GM12878 (cell line): ENCODE data around the gene MYO3B. TPM values are rescaled to one million over a fixed set of nuclear protein-coding genes. Genes with fewer than 3 reads are reported as not detected.

ENCODE experiments used
- BHLHE40 ChIP-seq, 2 experiments: fragments of 450-650 bp in 1 of 2; IDR thresholded peaks; 2 replicates each; pipeline ENCODE4 v1.6.1; 2011 to 2017; ENCODE audit warnings: low read depth in 2 of 2, borderline replicate concordance in 1 of 2, improper control_type of control experiment in 1 of 2, low read length in 1 of 2, mild to moderate bottlenecking in 1 of 2
- CREB1 ChIP-seq: IDR thresholded peaks from 2 replicates; pipeline ENCODE4 v1.6.1; 2012; ENCODE audit warnings: low read depth, mild to moderate bottlenecking, inconsistent platforms
- JUNB ChIP-seq: IDR thresholded peaks from 2 replicates; pipeline ENCODE4 v1.6.1; 2016; ENCODE audit warnings: antibody characterized with exemption, mild to moderate bottlenecking
- KDM1A ChIP-seq: fragments of 200-600 bp; sonication (generic); IDR thresholded peaks from 2 replicates; pipeline ENCODE4 v1.6.1; 2016; ENCODE audit warnings: borderline replicate concordance
- KLF5 ChIP-seq: fragments of 450-650 bp; IDR thresholded peaks from 2 replicates; pipeline ENCODE4 v1.6.1; 2014; ENCODE audit warnings: mild to moderate bottlenecking; ENCODE audit not compliant: partially characterized antibody
- NFXL1 ChIP-seq: fragments of 450-650 bp; IDR thresholded peaks from 2 replicates; pipeline ENCODE4 v1.6.1; 2017; ENCODE audit warnings: antibody characterized with exemption, mild to moderate bottlenecking, borderline replicate concordance
- POLR2AphosphoS2 ChIP-seq: IDR thresholded peaks from 2 replicates; pipeline ENCODE4 v1.6.1; 2011; ENCODE audit warnings: low read depth, mild to moderate bottlenecking, low read length, improper control_type of control experiment, moderate library complexity
- SKIL ChIP-seq: fragments of 450-650 bp; IDR thresholded peaks from 2 replicates; pipeline ENCODE4 v1.6.1; 2017; ENCODE audit warnings: mild to moderate bottlenecking, low read depth, inconsistent platforms; ENCODE audit not compliant: poor library complexity, severe bottlenecking
- SMAD5 ChIP-seq: IDR thresholded peaks from 2 replicates; pipeline ENCODE4 v1.6.1; 2016; ENCODE audit warnings: antibody characterized with exemption, low read depth
- YY1 ChIP-seq: IDR thresholded peaks from 2 replicates; pipeline ENCODE4 v1.6.1; 2011; ENCODE audit warnings: low read depth, mild to moderate bottlenecking, low read length
- polyA plus RNA-seq, 11 experiments: library from polyadenylated mRNA; depleted of rRNA in 4 of 11; unstranded in 6 of 11; stranded (reverse) in 5 of 11; fragments of >200 nt; fragmentation: Nextera tagmentation in 4 of 11; fragmentation: Illumina TruSeq in 1 of 11; extraction: Ambion mirVana in 4 of 11; extraction: Trizol in 1 of 11; gene quantifications; 1 replicate in 1 of 11; 2 replicates in 10 of 11; pipeline versions ENCODE4 v1.2.1 to v1.2.3, GENCODE V29; 2011 to 2016; ENCODE audit warnings: inconsistent platforms in 2 of 11, missing spikeins in 2 of 11, low read depth in 1 of 11
- total RNA-seq, 4 experiments: library from RNA; depleted of rRNA in 3 of 4; stranded (reverse); fragments of >200 nt in 3 of 4; fragmentation: Illumina TruSeq in 1 of 4; extraction: Trizol in 1 of 4; gene quantifications; 2 replicates each; pipeline versions ENCODE4 v1.2.1 to v1.2.3, GENCODE V29; 2013 to 2021
- TF ChIP-seq, protein P1 (sequence below): IDR thresholded peaks from 2 replicates; pipeline ENCODE4 v1.6.1; 2012; ENCODE audit warnings: improper control_type of control experiment, low read depth, low read length; ENCODE audit not compliant: insufficient replicate concordance
- TF ChIP-seq, protein P2 (sequence below): fragments of 450-650 bp; IDR thresholded peaks from 2 replicates; pipeline ENCODE4 v1.6.1; 2017; ENCODE audit warnings: mild to moderate bottlenecking, moderate library complexity
- TF ChIP-seq, protein P3 (sequence below): IDR thresholded peaks from 2 replicates; pipeline ENCODE4 v1.6.1; 2012; ENCODE audit warnings: mild to moderate bottlenecking, low read depth, low read length

MYO3B gene
- total and polyA plus RNA-seq, 10 of the 15 experiments (the other 5 are each of a cell fraction or from before 2014, with no cell fraction given), result 1.1 to 7.1 (median 2.1) TPM

DNA sequence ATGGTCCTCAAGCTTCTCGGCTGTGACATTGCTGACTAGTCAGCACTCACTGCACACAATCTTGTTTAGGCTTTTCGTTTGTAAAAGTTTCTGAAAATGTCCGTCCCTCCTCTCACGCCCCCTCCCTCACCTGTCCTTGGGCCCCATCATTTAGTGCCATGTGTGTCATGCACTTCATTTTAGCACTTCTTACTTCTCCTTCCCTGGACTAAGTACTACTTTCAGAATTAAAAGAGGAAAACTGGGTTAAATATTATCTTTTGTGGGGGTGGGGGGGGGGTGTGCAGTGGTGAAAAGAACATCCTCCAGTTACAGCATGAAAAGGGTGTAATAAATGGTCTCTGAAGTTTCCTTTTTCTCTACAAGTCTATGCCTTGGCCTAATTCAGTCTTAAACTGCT, 355.2 kb downstream of the MYO3B start (continued):
- TF ChIP-seq SKIL (peak; percentile 30), BHLHE40 (IDR thresholded peaks at IDR 0.05; ENCODE audit: borderline replicate concordance in 1 of 2, low read depth in 2 of 2, low read length in 1 of 2) (peak in 1 of 2 experiments; percentile 53; a peak in 1 of 4 replicates), NFXL1 (no peak), CREB1 (no peak), KLF5 (peak; percentile 37), SMAD5 (no peak), KDM1A (no peak), POLR2AphosphoS2 (no peak), JUNB (no peak), YY1 (0 out of 2 replicates have a peak, but pooled peaks have one; percentile 30)
- TF ChIP-seq, protein P1, sequence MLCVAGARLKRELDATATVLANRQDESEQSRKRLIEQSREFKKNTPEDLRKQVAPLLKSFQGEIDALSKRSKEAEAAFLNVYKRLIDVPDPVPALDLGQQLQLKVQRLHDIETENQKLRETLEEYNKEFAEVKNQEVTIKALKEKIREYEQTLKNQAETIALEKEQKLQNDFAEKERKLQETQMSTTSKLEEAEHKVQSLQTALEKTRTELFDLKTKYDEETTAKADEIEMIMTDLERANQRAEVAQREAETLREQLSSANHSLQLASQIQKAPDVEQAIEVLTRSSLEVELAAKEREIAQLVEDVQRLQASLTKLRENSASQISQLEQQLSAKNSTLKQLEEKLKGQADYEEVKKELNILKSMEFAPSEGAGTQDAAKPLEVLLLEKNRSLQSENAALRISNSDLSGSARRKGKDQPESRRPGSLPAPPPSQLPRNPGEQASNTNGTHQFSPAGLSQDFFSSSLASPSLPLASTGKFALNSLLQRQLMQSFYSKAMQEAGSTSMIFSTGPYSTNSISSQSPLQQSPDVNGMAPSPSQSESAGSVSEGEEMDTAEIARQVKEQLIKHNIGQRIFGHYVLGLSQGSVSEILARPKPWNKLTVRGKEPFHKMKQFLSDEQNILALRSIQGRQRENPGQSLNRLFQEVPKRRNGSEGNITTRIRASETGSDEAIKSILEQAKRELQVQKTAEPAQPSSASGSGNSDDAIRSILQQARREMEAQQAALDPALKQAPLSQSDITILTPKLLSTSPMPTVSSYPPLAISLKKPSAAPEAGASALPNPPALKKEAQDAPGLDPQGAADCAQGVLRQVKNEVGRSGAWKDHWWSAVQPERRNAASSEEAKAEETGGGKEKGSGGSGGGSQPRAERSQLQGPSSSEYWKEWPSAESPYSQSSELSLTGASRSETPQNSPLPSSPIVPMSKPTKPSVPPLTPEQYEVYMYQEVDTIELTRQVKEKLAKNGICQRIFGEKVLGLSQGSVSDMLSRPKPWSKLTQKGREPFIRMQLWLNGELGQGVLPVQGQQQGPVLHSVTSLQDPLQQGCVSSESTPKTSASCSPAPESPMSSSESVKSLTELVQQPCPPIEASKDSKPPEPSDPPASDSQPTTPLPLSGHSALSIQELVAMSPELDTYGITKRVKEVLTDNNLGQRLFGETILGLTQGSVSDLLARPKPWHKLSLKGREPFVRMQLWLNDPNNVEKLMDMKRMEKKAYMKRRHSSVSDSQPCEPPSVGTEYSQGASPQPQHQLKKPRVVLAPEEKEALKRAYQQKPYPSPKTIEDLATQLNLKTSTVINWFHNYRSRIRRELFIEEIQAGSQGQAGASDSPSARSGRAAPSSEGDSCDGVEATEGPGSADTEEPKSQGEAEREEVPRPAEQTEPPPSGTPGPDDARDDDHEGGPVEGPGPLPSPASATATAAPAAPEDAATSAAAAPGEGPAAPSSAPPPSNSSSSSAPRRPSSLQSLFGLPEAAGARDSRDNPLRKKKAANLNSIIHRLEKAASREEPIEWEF, result no peak
- TF ChIP-seq, protein P2, sequence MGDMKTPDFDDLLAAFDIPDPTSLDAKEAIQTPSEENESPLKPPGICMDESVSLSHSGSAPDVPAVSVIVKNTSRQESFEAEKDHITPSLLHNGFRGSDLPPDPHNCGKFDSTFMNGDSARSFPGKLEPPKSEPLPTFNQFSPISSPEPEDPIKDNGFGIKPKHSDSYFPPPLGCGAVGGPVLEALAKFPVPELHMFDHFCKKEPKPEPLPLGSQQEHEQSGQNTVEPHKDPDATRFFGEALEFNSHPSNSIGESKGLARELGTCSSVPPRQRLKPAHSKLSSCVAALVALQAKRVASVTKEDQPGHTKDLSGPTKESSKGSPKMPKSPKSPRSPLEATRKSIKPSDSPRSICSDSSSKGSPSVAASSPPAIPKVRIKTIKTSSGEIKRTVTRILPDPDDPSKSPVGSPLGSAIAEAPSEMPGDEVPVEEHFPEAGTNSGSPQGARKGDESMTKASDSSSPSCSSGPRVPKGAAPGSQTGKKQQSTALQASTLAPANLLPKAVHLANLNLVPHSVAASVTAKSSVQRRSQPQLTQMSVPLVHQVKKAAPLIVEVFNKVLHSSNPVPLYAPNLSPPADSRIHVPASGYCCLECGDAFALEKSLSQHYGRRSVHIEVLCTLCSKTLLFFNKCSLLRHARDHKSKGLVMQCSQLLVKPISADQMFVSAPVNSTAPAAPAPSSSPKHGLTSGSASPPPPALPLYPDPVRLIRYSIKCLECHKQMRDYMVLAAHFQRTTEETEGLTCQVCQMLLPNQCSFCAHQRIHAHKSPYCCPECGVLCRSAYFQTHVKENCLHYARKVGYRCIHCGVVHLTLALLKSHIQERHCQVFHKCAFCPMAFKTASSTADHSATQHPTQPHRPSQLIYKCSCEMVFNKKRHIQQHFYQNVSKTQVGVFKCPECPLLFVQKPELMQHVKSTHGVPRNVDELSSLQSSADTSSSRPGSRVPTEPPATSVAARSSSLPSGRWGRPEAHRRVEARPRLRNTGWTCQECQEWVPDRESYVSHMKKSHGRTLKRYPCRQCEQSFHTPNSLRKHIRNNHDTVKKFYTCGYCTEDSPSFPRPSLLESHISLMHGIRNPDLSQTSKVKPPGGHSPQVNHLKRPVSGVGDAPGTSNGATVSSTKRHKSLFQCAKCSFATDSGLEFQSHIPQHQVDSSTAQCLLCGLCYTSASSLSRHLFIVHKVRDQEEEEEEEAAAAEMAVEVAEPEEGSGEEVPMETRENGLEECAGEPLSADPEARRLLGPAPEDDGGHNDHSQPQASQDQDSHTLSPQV, result no peak
- TF ChIP-seq, protein P3, sequence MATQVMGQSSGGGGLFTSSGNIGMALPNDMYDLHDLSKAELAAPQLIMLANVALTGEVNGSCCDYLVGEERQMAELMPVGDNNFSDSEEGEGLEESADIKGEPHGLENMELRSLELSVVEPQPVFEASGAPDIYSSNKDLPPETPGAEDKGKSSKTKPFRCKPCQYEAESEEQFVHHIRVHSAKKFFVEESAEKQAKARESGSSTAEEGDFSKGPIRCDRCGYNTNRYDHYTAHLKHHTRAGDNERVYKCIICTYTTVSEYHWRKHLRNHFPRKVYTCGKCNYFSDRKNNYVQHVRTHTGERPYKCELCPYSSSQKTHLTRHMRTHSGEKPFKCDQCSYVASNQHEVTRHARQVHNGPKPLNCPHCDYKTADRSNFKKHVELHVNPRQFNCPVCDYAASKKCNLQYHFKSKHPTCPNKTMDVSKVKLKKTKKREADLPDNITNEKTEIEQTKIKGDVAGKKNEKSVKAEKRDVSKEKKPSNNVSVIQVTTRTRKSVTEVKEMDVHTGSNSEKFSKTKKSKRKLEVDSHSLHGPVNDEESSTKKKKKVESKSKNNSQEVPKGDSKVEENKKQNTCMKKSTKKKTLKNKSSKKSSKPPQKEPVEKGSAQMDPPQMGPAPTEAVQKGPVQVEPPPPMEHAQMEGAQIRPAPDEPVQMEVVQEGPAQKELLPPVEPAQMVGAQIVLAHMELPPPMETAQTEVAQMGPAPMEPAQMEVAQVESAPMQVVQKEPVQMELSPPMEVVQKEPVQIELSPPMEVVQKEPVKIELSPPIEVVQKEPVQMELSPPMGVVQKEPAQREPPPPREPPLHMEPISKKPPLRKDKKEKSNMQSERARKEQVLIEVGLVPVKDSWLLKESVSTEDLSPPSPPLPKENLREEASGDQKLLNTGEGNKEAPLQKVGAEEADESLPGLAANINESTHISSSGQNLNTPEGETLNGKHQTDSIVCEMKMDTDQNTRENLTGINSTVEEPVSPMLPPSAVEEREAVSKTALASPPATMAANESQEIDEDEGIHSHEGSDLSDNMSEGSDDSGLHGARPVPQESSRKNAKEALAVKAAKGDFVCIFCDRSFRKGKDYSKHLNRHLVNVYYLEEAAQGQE, result no peak
